GM12892 (cell line): ENCODE data around the gene SNX25.

ENCODE experiments used
- POLR2A ChIP-seq: IDR thresholded peaks from 2 replicates; pipeline ENCODE4 v1.6.1; 2011; ENCODE audit warnings: low read depth, low read length, control low read depth
- TAF1 ChIP-seq: IDR thresholded peaks from 2 replicates; pipeline ENCODE4 v1.6.1; 2011; ENCODE audit warnings: low read depth, mild to moderate bottlenecking, control low read depth, low read length, borderline replicate concordance

DNA sequence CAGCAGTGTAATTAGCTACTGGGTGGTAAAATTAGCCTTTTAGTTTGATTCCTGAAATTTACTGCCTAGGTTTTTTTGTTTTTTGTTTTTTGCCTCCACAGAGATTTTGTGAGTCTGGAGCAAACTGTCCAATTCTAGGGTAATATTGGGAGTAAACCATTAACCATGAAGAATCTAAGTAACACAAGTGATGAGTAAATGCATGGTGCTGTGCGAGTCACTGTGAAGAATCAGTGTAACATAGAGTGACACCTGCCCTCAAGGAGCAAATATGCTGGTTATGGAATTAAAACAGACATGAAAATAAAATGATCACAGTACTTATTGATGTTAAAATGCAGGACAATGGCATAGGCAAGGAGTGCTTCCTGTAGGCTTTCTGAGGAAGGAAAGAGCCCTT is 126.2 kb downstream of the SNX25 start:
- TF ChIP-seq TAF1 (no peak), POLR2A (no peak)
